Muscle layer of colon (tissue), 2 donors: ENCODE results near the gene USH1G.
"Not testable (repeated sequence)": the region's sequence is repeated elsewhere in the genome, so short reads cannot be mapped to it uniquely, and the experiment has no call there.

Source experiments
- H3K27ac ChIP-seq: one replicate; pipeline ENCODE4 v1.7.0; 2013; ENCODE audit warnings: low read depth, mild to moderate bottlenecking, low read length, moderate library complexity
- H3K27me3 ChIP-seq, 2 donors: one replicate each; pipeline ENCODE4 v1.7.0; 2013; ENCODE audit warnings: low read length in 2 of 2, mild to moderate bottlenecking in 2 of 2; ENCODE audit not compliant: insufficient read depth in 2 of 2, control insufficient read depth in 1 of 2
- H3K36me3 ChIP-seq: one replicate; pipeline ENCODE4 v1.7.0; 2013; ENCODE audit warnings: mild to moderate bottlenecking, low read length; ENCODE audit not compliant: insufficient read depth
- H3K4me1 ChIP-seq: one replicate; pipeline ENCODE4 v1.7.0; 2013; ENCODE audit warnings: mild to moderate bottlenecking, low read length; ENCODE audit not compliant: insufficient read depth
- H3K4me3 ChIP-seq, 2 donors: one replicate each; pipeline ENCODE4 v1.7.0; 2013; ENCODE audit warnings: low read length in 2 of 2, low read depth in 1 of 2, mild to moderate bottlenecking in 1 of 2, moderate library complexity in 1 of 2
- H3K9ac ChIP-seq: one replicate; pipeline ENCODE4 v1.7.0; 2013; ENCODE audit warnings: low read length
- H3K9me3 ChIP-seq: one replicate; pipeline ENCODE4 v1.7.0; 2013; ENCODE audit warnings: mild to moderate bottlenecking, low read length
- donor health status: abdominal sarcoma.
- donor health status: Adenocarcinoma of cecum.

The USH1G gene

DNA sequence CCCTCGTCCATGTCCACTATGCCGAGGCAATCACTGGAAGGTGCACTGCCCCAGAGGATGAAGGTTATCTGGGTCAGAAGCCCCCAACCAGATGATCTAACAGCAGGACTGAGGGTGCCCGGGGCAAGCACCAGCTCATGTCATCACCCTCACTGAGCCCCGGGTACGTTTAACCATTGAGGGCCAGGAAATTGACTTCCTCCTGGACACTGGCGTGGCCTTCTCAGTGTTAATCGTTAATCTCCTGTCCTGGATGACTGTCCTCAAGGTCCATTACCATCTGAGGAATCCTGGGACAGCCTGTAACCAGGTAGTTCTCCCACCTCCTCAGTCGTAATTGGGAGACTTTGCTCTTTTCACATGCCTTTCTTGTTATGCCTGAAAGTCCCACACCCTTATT, 11.6 kb downstream of the USH1G start:
- H3K9ac ChIP-seq = not testable (repeated sequence)

DNA sequence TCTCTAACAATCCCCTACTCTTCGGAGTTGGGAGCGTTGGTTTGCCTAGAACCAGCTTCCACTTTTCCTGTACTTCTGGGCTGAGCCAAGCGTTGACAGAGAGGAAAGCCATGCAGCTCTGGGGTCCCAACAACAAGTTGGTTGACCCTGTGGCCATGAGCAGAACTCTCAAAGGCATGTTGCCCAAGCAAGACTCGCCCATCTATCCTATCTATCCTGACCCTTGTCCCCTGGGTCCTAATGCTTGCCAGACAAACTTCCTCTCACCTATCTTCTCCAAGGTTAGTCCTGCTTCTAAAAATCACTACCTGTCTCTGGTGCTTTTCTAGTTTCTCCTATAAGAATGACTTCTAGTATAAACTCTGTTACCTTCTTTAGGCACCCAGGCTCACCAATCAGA, 14.0 kb downstream of the USH1G start:
- not testable (repeated sequence) for H3K27ac ChIP-seq, H3K36me3 ChIP-seq, H3K9ac ChIP-seq, H3K4me1 ChIP-seq, H3K27me3 ChIP-seq, H3K4me3 ChIP-seq, H3K9me3 ChIP-seq

More for the DNA sequence above, 11.6 kb downstream of the USH1G start:
- not testable (repeated sequence) for H3K4me3 ChIP-seq, H3K27ac ChIP-seq, H3K9me3 ChIP-seq, H3K4me1 ChIP-seq, H3K36me3 ChIP-seq
- H3K27me3 ChIP-seq = peaks cover 6 to 13% of the 10 kb centered on the region in 2 donors

DNA sequence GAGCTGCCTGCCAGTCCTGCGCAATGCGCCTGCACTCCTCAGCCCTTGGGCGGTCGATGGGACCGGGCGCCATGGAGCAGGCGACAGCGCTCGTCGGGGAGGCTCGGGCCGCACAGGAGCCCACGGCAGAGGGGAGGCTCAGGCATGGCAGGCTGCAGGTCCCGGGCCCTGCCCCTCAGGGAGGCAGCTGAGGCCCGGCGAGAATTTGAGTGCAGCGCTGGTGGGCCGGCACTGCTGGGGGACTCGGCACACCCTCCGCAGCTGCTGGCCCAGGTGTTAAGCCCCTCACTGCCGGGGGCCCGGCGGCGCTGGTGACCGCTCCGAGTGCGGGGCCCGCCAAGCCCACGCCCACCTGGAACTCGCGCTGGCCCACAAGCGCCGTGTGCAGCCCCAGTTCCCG, 16.0 kb downstream of the USH1G start:
- Histone ChIP-seq H3K27ac (no peak overlapping the region), H3K4me3 (no peak overlapping the region), H3K36me3 (no peaks in the 10 kb centered on the region), H3K4me1 (no peaks in the 10 kb centered on the region), H3K9ac (no peak overlapping the region), H3K27me3 (peaks cover 0 to 17% of the 10 kb centered on the region in 2 donors), H3K9me3 (no peaks in the 10 kb centered on the region)

DNA sequence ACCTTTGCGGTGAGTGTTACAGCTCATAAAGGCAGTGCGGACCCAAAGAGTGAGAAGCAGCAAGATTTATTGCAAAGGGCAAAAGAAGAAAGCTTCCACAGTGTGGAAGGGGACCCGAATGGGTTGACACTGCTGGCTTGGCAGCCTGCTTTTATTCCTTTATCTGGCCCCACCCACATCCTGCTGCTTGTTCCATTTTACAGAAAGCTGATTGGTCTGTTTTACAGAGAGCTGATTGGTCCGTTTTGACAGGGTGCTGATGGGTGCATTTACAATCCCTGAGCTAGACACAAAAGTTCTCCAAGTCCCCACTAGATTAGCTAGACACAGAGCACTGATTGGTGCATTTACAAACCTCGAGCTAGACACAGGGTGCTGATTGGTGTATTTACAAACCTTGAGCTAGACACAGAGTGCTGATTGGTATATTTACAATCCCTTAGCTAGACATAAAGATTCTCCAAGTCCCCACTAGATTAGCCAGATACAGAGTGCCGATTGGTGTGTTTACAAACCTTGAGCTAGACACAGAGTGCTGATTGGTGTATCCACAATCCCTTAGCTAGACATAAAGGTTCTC, 16.8 kb downstream of the USH1G start:
- H3K4me3 ChIP-seq, H3K9ac ChIP-seq, H3K9me3 ChIP-seq, H3K27ac ChIP-seq, H3K36me3 ChIP-seq, H3K4me1 ChIP-seq: not testable (repeated sequence)
- H3K27me3 ChIP-seq = peaks cover 0 to 20% of the 10 kb centered on the region in 2 donors

DNA sequence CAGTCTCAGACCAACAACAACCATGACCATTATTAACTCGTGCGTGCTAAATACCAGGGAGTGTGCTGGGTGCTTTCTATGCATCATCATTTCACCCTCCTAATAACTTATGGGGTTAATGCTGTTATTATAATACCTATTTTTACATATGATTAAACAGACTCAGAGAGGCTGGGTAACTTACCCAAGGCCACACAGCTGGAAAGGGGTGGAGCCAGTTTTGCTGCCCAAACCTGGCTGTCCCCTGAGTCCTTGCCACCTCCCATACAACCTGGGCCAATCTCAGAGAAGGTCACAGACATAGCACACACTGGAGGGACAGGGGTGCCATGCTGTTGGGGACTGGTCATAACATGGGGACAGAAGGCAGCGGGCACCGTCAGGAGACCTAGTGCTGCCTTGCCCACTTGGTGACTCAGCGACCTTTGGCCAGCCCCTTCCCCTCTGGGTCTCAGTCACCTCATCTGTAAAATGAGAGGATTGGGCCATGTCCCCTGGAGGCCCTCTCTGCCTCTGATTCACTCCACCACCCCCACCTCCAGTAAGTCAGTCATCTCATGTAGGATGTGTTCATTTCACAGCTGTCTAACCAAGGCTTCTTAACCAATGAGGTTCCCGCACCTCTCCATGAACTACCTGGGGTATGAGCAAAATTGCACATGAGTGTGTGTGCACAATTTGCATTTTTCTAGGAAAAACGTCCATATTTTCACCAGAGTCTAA, 18.2 kb downstream of the USH1G start:
- no peaks in the 10 kb centered on the region for H3K9me3 ChIP-seq
- H3K27ac ChIP-seq = no peak overlapping the region
- no peaks in the 10 kb centered on the region for H3K4me1 ChIP-seq
- H3K9ac ChIP-seq = no peak overlapping the region
- no peaks in the 10 kb centered on the region for H3K36me3 ChIP-seq
- peaks cover 0 to 25% of the 10 kb centered on the region in 2 donors for H3K27me3 ChIP-seq
- H3K4me3 ChIP-seq = no peak overlapping the region

DNA sequence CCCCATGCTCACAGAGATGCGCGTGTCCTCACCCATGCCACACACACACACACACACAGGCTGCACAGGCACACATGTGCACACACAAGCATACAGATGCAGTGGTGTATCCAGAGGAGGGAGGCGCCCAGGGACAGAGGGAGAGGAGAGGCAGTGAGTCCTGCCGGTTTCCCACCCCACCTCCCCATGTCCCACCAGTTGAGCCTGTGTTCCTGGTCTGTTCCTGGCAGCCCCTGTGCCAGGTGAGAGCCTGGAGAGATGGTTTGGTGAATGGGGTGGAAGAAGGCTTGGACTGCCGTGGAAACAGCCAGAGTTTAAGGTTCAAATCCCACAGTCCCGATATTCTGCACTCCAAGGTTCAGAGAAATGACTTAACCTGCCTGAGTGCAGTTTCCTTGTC, 19.4 kb downstream of the USH1G start:
- Histone ChIP-seq H3K27ac (no peak overlapping the region), H3K4me1 (no peaks in the 10 kb centered on the region), H3K9me3 (no peaks in the 10 kb centered on the region), H3K9ac (no peak overlapping the region), H3K4me3 (no peak overlapping the region), H3K36me3 (no peaks in the 10 kb centered on the region), H3K27me3 (peaks cover 0 to 25% of the 10 kb centered on the region in 2 donors)

DNA sequence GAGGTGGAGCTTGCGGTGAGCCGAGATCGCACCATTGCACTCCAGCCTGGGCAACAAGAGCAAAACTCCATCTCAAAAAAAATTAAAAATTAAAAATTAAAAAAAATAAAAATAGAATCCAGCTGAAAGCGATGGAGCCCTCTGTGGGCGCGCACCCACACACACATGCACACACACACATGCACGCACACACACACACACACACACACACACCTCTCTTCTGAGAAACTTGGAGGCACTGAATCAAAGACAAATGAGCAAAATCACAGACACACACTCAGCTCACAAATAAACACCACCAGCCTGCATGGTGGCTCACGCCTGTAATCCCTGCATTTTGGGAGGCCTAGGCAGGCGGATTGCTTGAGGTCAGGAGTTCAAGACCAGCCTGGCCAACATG, 20.0 kb downstream of the USH1G start:
- Histone ChIP-seq H3K36me3 (no peaks in the 10 kb centered on the region), H3K4me1 (no peaks in the 10 kb centered on the region), H3K27me3 (peaks cover 0 to 25% of the 10 kb centered on the region in 2 donors), H3K9ac (no peak overlapping the region), H3K9me3 (no peaks in the 10 kb centered on the region), H3K27ac (no peak overlapping the region), H3K4me3 (no peak overlapping the region)

DNA sequence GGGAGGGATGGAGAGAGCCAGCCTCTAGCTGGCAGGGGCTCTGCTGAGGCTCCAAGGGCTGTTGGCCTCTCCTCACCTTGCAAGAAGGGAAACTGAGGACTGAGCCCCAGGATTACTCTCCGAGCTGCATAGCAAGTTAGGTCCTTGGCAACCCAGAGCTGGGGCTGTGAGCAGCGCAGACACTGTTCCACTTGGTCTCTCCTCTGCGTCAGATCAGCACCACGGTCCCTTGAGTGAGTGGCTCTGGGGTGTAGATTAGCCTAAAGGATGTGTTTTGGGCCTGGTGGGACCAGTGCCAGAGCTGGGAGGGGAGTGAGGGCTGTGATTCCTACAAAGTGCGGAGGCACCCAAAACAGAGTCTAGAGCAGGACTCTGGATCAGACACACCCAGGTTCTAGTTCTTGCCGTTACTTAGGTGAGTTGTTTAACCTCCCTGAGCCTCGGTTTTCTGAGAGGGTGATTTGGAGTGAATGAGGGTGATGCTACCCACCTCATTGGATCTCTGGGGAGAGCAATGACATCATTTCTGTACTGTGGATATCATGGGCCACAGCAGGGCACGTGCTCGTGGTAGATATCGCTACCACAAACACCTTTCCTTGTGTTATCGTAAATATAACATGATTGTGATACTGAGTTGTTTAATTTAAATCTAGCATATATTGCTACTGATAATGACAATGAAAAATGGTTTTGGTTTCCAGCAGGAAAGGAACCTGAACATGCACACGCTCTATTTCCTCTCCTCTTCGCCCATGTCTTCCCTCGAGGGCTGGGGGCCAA, 21.5 kb downstream of the USH1G start:
- Histone ChIP-seq H3K4me1 (no peaks in the 10 kb centered on the region), H3K36me3 (no peaks in the 10 kb centered on the region), H3K4me3 (no peak overlapping the region), H3K27ac (no peak overlapping the region), H3K9ac (no peak overlapping the region), H3K27me3 (peaks cover 0 to 25% of the 10 kb centered on the region in 2 donors), H3K9me3 (no peaks in the 10 kb centered on the region)

DNA sequence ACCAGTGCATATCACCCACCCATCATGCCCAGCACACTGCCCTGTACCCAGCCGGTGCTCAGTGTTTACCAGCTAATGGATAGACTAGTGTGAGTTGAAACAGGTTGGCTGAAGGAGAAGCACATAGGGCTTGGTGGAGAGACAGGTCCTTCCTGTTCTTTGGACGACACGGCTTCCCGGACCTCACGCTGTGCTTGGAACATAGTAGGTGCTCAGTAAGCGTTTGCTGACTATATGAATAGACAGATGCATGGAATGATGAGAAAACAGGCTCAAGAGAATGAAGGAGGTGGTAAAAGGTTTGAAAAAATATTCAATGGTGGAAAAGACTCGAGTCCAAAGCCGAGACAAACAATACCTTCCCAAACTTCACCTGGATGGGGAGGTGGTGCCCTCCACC, 22.8 kb downstream of the USH1G start:
- H3K27ac ChIP-seq = no peak overlapping the region

DNA sequence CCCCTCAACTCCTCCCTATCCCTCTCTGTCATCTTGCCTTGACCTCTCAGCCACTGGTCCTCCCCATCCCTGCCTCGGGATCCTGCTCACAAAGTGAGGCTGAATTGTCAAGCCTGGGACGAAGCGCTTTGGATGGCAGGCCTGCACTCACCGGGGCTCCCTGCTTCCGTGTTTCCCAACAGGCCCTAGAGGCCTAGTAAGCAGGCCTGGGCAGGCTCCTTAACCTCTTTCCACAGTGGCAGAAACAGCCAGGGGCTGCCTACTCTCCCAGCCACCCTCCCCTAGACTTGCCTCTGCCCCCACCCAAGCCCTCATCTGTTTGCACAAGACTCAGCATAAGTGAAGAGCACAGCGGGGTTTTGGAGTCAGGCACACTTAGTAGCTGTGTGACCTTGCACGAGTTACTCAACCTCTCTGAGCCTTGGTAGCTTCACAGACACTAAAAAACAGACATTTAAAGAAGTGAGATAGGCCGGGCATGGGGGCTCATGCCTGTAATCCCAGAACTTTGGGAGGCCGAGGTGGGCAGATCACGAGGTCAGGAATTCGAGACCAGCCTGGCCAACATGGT, 24.6 kb downstream of the USH1G start:
- H3K9ac ChIP-seq = no peak overlapping the region
- H3K27ac ChIP-seq = no peak overlapping the region
- H3K4me1 ChIP-seq = no peaks in the 10 kb centered on the region
- H3K4me3 ChIP-seq = no peak overlapping the region
- peaks cover 8 to 36% of the 10 kb centered on the region in 2 donors for H3K27me3 ChIP-seq
- H3K36me3 ChIP-seq = no peaks in the 10 kb centered on the region
- H3K9me3 ChIP-seq = no peaks in the 10 kb centered on the region

More for the DNA sequence above, 22.8 kb downstream of the USH1G start:
- Histone ChIP-seq H3K36me3 (no peaks in the 10 kb centered on the region), H3K9ac (no peak overlapping the region), H3K4me3 (no peak overlapping the region), H3K27me3 (peaks cover 0 to 30% of the 10 kb centered on the region in 2 donors), H3K4me1 (no peaks in the 10 kb centered on the region), H3K9me3 (no peaks in the 10 kb centered on the region)

DNA sequence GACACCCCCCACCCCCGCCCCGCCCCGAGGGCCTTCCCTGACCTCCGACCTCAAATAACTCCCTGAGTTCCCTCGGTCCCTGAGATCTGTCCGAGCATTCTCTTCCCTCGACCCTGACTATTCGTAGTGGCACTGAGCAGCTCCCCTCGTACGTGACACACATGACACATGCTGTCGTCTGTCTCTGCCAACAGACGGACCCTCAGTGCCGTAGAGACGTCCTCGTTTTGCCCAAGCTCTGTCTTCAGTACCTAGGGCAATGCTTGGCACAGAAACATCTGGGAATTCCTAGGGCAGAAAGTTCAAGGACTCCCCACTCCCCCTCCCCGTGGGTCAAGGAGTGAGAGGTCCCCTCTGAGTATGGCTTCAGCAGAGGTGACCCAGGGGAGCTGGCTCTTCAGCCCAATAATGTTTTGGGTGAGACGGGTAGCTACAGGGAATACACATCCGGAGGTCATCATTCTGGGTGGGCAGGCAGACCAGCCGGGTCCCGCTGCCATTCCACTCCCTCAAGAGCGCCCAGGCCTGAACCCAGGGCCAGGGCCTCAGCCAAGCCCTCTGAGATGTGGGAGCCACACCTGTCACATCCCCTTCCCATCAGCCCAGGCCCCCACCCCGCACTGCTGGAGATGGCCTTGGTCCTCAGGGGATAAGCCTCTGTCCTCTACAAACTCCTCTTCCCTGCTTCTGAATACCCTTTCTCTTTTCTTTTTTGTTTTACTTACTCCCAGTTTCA, 29.0 kb downstream of the USH1G start:
- Histone ChIP-seq H3K9ac (no peak overlapping the region), H3K36me3 (no peaks in the 10 kb centered on the region), H3K27me3 (peaks cover 12 to 41% of the 10 kb centered on the region in 2 donors), H3K27ac (no peak overlapping the region), H3K4me1 (no peaks in the 10 kb centered on the region), H3K4me3 (no peak overlapping the region), H3K9me3 (no peaks in the 10 kb centered on the region)
